NCI-H774 (cell line): ENCODE results near the gene COG1.

Experiments
- DNase-seq: peaks from one replicate; lab custom pipeline; 2025; lab: John Stamatoyannopoulos, UW

Gene COG1

DNA sequence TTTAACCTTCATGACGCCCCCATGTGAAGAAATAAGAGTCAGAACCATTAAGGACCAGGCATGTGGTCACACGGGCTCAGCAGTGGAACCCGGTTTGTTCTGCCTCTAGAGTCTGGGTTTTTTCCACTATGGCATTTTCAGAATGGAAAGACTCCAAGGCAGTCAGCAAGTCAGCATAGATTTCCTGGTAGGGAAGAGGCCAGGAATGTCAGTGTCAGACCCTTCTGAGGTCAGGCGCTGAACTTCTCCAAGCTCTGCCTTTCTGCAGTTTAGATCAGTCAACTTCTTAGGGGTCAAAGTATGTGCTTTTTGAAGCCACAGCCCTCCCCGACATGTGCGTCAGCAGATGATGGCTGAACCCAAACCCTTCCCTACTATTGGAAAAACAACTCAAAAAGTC lies 24.2 kb upstream of the COG1 start:
- DNase-seq: no peak

DNA sequence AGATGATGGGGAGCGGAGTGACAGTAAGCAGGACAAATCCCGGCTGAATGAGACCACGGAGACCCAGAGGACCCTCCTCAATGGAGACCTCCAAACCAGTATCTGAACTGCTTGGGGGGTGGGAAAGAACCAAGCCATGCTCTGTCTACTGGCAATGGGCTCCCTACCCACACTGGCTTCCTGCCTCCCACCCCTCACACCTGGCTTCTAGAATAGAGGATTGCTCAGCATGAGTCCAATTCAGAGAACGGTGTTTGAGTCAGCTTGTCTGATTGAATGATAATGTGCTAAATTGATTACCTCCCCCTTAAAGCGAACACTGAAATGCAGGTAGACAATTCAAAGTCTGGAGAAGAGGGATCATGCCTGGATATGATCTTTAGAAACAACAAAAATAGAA lies 22.5 kb upstream of the COG1 start:
- no peak for DNase-seq

DNA sequence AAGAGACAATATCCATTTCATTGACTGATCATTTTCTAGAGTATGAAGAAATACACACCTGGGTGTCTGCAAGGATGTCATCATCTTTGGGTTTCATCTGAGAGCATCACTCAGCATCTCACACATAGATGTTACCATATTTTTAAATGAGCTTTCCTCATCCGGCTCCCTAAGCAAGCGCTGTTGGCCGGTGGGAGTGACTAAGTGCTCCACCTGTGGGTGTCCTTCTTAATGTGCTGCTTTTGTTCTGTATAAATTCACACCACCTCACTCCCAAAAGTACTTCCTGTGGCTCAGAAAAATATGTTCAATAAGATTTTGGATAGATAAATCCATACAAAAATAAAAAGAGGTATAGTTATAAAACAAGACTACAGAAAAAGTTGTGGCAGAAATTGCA lies 20.6 kb upstream of the COG1 start:
- no peak for DNase-seq

DNA sequence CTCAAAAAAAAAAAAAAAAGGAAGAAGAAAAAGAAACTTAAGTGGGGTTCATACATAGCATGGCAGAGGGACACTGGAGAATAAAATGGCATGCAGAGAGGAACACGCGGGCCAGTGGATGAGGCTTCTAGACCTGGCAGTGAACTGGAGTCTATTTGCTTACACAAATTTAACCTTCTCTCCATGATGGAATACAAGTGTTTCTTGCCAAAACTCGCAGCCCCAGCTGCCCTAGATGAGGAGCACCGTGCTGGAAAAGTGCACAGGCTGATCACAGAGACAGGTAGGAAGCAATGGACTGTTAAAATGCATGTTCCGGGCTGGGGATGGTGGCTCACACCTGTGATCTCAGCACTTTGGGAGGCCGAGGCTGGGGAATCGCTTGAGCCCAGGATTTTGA lies 18.7 kb upstream of the COG1 start:
- no peak for DNase-seq

DNA sequence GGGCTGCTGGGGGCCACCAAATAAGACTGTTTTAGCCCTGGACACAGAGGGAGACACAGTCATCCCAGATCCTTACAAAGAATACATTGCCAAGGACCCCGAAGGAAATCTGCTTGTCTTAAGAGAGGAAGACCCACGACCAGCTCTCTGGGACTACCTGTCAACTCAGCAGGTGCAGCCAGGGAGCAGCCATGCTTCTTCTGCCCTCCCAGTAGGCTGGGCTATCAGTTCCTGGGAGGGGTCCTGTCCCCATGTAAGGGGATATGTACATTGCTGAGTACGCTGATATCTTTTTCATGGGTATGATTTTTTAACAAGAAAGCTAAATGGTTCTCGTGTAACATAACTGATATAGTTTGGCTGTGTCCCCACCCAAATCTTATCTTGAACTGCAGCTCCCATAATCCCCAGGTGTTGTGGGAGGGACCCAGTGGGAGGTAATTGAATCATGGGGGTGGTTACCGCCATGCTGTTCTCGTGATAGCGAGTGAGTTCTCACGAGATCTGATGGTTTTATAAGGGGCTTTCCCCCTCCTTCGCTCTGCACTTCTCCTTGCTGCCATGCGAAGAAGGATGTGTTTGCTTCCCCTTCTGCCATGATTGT lies 16.8 kb upstream of the COG1 start:
- DNase-seq: no peak

DNA sequence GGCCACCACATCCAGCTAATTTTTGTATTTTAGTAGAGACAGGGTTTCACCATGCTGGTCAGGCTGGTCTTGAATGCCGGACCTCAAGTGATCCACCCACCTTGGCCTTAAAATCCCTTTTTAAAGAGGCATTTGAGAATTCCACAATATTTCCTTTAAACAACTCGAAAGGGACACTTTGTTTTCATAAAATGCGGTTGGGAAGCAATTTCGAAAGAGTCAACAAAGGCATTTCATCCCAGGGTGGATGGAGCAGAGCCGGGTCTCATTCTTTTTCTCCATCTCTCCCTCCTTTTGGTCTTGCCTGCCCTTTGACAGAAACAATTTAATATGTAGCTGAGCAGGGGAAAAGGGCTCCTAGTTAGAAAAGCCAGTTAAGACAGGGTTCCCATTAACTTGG lies 13.5 kb upstream of the COG1 start:
- no peak for DNase-seq

DNA sequence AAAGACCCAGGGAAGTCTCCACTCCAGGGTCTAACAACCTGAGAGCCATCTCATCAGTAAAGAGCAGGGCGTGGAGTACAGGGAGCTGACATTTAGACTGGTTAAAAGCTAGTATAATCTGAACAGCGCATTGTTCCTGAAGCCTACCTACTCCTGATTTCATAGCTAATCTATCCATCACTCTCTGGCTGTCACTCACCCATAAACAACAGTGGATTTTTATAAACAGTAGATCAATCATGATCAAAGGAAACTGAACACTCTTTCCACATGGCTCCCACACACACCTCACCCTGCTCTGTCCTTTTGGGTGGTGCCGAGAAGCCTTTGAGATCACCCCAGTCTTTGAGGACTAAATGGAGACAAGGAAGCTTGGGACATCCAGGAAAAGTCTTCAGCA lies 13.0 kb upstream of the COG1 start:
- no peak for DNase-seq

DNA sequence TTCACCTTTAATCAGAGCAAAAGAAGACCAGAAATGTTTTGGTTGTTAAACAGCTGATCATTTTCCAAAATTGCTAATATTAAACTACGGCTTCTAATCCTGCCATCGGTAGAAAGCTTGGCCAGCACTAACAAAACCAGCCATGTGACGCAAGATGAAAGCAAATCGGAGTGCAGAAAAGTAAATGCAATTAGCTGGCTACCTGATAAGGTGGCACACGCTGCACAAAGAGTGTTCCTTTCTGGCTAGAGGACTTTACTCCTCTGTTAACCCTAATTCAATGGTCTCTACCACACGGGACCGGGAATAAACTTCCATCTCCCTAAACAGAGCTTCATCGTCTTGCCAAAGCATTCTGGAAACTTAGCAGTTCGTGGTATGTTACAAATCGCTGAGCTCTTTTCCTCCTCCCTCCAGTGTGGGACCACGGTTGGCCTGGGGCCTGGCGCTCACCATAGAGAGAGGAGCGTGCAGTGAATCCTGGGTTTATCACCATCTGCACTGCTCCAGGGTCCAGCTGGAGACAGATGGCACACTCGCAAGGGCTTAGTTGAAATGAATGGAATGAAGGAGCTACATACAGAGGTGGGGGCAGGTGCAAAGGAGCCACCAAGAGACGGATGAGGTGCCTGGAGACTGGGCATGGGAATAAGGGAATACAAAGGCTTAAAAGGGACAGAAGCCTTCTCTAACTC lies 10.1 kb upstream of the COG1 start:
- DNase-seq: no peak

DNA sequence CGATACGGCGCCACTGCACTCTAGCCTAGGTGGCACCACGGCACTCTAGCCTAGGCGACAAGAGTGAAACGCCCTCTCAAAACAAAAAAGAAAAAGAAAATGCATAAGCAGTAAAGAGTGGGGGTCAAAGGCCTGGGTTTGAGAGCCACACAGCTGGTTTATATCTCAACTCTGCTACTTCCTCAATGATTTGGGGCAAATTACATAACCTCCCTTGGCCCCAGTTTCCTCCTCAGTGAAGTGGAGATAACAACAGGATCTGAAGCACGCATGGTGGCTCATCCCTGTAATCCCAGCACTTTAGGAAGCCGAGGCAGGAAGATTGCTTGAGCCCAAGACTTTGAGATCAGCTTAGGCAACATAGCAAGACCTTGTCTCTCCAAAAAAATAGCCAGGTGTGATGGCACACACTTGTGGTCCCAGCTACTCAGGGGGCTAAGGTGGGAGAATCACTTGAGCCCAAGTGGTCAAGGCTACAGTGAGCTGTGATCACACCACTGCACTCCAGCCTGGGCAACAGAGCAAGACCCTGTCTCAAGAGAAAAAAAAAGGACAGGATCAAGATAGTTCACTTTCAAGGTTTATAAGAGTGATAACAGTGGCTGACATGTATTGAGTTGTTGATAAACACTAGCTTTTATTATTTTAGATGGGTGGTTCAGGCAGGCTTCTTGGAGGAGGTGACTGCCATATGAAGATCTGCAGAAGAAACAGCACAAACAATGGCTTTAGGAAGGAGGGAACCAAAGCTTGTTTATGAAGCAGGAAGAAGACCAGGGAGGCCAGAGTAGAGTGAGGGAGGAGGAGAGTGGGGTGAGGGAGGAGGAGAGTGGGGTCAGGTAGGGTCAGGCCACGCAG lies 8.5 kb upstream of the COG1 start:
- no peak for DNase-seq

DNA sequence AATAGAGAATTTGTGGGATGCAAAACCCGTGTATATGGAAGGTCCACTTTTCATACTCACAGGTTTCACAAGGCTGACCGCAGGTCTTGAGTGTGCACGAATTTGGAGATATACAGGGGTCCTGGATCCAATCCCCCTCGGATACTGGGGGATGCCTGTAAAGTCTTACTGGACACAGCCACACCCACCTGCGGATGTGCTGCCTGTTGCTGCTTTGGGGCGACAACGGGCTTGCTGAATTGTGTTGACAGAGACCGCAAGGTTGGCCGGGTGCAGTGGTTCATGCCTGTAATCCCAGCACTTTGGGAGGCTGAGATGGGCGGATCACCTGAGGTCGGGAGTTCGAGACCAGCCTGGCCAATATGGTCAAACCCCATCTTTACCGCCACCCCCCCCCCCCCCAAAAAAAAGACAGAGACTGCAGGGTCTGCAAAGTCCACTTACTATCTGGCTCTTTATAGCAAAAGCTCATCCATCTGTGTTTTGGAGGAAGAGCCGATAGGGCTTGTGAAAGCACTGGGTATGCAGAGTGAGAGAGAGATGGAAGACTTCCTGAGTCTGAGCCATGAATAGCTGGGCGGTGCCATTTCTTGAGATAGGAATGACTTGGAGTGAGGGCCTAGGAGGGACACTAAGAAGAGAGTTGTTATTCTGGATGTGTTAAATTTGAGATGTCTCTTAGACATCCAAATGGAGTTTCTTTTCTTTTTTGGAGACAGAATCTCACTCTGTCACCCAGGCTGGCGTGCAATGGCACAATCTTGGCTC lies 6.4 kb upstream of the COG1 start:
- no peak for DNase-seq

DNA sequence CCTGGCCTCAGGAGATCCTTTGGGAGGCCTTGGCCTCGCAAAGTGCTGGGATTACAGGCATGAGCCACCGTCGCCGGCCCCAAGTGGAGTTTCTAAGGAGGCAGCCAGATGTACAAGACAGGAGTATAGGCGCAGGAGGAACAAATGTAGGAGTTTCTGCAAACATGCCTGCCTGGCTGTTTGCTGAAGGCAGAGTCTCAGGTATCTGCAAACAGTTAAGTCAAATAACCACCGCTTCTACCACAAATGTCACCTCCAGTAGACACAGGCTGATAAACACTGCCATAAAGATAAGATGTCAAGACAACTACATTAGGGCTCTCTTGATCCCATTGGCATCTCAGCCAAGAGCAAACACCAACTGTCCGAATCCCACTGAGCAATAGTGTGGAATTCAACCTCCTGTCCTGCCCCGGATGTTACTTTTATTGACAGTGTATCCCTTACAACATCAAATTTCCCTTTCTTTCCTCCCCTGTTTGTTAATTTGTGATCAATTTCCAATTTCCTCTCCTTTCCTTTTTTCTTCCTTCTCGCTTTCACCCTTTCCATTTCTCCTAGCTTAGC lies 5.6 kb upstream of the COG1 start:
- no peak for DNase-seq

DNA sequence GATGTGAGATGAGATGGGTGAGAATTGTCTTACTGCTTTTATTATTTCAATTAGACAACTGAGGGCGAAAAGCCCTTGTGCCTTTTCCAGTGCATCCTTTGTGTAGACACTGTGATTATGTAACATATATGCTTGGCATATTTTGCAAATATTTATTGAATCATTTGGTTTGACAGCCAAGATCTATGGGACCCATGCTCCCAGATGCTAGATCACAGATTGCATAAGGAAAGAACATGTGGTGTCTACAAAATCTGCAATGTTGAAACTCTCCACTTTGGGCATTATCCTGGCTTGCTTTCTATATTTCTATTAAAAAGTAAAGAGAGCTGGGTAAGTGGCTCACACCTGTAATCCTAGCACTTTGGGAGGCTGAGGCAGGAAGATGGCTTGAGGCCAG lies 4.8 kb upstream of the COG1 start:
- DNase-seq: no peak

DNA sequence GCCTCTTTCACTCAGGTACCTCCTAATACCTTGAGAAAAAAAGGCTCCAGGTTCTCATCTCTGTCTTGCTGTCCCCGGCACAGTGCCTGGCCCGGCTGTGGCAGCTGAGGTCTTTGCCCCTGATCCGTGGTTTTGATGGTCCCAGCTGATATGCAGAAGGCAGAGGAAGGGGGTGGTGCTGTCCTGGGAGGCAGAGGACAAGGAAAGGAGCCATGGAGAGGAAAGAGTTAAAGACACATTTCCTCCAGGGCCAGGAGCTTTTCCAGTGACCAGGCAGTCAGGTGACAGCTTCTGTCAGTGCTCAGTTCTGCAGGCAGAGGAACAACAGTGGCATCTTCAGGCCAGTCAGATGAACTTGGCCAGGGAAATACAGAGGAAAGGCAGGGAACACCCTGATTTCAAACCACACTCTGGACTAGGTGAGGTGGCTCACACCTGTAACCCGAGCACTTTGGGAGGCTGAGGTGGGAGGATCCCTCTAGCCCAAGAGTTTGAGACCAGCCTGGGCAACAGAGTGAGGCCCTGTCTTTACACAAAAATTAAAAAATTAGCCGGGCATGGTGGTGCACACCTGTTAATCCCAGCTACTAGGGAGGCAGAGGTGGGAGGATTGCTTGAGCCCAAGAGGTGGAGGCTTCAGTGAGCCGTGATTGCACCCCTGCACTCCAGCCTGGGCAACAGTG lies 3.3 kb upstream of the COG1 start:
- no peak for DNase-seq

DNA sequence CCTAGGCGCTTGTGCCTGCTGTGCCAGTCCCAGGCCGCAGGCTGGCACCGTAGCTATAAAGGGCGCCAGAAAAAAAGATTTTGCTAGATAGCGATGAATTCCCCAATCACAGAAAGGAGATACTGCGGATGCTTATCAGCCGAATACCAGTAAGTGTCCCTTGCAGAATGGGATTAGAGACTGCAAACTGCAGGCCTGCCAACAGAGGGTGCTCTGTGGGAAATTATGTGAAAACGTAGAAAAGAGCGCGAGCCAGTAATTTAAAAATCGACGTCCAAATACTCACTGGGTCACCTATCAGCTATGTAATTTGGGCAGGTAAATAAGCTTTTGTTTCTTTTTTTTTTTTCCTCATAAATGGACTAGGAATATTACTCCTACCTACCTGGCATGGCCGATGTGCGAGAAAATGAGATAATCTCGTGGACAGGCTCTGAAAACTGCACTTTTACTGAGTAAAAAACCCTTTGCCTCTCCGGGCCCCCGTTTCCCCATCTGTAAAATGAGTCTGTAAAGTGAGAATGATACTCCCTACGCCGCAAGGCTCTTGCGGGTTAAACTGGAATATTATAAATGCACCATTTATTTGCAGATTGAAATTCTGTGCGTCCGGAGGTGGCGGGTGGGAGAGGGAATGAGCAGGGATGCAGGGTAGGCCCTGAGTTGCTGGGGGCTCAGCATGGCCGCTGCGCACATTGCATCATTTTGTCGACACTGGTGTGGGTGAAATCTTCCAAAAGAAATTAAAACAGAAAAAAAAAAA lies 1.2 kb upstream of the COG1 start:
- peak; percentile 79 for DNase-seq

DNA sequence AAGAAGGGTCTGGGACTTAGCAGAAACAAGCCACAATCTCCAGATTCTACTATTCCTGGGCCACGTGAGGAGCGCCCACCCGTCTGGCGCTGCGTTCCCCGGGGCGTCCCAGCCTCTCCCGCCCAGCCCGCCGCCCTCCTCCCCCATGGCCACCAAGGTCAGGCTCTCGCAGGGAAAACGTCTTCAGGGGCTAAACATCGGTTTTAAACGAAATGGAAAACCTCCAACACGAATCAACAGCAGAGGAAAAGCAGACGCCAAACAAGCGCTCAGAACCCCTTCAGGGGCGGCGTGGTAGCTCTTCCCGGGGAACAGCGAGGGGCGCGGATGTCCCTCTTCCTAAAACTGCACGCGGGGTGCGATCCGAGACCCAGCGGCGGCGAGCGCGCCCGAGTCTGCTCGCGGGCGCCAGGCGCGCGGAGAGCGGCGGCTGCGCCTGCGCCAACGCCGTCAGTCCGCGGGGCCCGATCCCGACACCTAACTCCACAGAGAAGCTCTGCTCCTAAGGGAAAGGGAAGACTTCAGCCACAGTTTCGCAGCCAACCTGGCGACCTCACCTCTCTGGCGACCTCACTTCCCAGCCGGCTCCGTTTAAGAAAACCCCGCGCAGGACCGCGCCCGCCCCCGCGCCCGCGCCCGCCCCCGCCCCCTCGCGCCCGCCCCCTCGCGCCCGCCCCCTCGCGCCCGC lies 505 bp upstream of the COG1 start:
- DNase-seq: peak; percentile 89

DNA sequence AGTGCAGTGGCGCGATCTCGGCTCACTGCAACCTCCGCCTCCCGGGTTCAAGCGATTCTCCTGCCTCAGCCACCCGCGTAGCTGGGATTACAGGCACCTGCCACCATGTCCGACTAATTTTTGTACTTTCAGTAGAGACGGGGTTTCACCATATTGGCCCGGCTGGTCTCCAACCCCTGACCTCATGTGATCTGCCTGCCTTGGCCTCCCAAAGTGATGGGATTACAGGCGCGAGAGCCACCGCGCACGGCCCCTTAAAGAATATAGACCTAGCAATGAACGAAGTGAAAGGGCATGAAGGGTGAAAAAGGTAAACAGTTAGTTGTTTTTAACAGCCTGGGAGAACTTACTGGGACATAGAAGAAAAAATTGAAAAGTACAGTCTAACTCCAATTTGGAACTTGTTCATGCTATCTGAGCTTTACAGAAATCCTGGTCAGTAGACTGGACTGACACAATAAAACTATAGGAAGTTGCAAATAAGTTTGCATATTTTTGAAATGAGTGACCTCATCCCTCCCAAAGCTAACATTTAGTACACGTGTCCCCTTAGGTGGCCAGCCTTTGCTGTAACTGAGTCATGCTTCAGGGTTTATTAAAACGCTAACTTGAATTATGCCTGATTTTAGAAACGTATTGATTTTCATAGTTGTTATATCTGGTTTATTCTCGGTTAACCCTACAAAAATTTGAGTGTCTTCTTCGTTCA lies 1.8 kb downstream of the COG1 start:
- no peak for DNase-seq

DNA sequence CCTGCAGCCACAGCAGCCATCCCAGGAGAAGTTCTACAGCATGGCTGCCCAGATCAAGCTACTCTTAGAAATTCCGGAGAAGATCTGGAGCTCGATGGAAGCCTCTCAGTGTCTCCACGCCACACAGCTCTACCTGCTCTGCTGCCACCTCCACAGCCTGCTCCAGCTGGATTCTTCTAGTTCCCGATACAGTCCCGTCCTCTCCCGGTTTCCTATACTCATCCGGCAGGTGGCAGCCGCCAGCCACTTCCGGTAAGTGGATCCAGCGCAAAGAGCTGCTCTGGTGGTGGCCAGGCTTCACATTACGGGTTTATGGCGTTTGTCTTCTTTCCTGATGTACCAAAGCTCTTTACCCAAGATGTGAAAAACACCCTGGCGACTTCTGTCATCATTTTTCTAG lies 3.6 kb downstream of the COG1 start:
- peak; percentile 81 for DNase-seq

DNA sequence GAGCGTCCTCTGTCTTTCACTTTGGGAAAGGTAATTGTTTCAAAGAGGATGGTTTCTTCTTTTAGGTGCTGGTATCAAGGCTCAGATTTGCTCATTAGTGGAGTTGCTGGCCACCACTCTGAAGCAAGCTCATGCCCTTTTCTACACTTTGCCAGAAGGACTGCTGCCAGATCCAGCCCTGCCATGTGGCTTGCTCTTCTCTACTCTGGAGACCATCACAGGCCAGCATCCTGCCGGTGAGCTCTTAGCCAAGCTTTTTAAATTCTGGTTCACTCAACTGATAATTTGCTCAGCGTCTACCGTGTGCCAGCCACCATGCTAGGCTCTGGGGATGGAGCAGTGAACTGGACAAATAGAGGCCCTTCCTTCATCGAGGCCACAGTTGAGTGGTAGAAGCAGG lies 4.3 kb downstream of the COG1 start:
- no peak for DNase-seq

DNA sequence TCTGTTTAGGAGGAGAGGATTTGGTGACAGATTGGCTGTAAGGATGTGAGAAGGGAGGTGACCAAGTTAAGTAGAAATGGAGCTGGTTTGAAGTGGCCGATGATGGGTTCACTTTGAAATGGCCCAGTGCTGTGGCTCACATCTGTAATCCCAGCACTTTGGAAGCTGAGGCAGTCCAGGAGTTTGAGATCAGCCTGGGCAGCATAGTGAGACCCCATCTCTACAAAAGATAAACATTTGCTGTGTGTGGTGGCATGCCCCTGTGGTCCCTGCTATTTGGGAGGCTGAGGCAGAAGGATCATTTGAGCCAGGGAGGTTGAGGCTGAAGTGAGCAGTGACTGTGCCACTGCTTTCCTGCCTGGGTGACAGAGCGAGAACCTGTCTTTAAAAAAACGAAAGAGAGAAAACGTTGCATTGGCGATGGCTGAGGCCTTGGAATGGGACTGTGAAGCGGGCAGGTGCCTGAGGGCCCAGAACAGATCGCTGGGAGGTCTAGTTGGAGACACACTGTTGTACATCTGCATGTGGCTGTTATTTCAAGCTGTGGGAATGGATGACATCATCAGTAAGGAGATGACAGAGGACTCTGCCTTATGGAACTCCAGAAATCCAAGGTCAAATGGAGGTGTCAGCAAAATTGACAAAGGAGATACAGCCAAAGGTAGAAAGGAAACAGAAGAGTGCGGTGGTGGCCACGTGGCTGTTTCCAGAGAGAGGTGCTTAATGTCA lies 5.5 kb downstream of the COG1 start:
- no peak for DNase-seq
